ENCODE measurements around the gene SPRN.
"Not testable (repeated sequence)": the region's sequence is repeated elsewhere in the genome, so short reads cannot be mapped to it uniquely, and the experiment has no call there.

- not testable (repeated sequence) for TF ChIP-seq CTCF (conservative IDR thresholded peaks at IDR 0.05 in 1 of 2, IDR thresholded peaks at IDR 0.05 in 1 of 2; ENCODE audit: low read depth in 1 of 2, low read length in 2 of 2); EZH2 (IDR thresholded peaks at IDR 0.05; ENCODE audit: low read length, missing control alignments)
Observed at GRCh38 chr10:133469205-133469604, 44.8 kb upstream of the SPRN start.
